HepG2 (cell line): ENCODE measurements around the gene IFT172. TPM values are rescaled to one million over a fixed set of nuclear protein-coding genes. Genes with fewer than 3 reads are reported as not detected.

Experiments
- ATF7 ChIP-seq, 2 experiments: fragments of 450-650 bp in 1 of 2; sonication (generic) in 1 of 2; formaldehyde crosslinking in 1 of 2; IDR thresholded peaks; 2 replicates each; pipeline versions ENCODE4 v1.4.0 to v1.6.1; 2016 to 2020; ENCODE audit warnings: antibody characterized with exemption in 1 of 2, mild to moderate bottlenecking in 1 of 2, missing genetic modification reagents in 1 of 2
- CHD4 ChIP-seq: fragments of 200-600 bp; sonication (generic); IDR thresholded peaks from 2 replicates; pipeline ENCODE4 v1.7.0; 2017; ENCODE audit warnings: mild to moderate bottlenecking, low read length, borderline replicate concordance
- JDP2 ChIP-seq: sonication (generic); formaldehyde crosslinking; IDR thresholded peaks from 2 replicates; pipeline ENCODE4 v1.8.1; 2022; ENCODE audit warnings: missing genetic modification reagents, borderline replicate concordance
- KMT2B ChIP-seq: IDR thresholded peaks from 2 replicates; pipeline ENCODE4 v1.6.1; 2016; ENCODE audit warnings: missing genetic modification reagents, missing compliant biosample characterization
- MTERF4 ChIP-seq: sonication (generic); formaldehyde crosslinking; IDR thresholded peaks from 2 replicates; pipeline ENCODE4 v1.8.0; 2023; ENCODE audit warnings: mild to moderate bottlenecking, missing genetic modification reagents
- MZF1 ChIP-seq: sonication (generic); formaldehyde crosslinking; IDR thresholded peaks from 2 replicates; pipeline ENCODE4 v1.8.1; 2023; ENCODE audit warnings: mild to moderate bottlenecking, missing genetic modification reagents, borderline replicate concordance
- NFATC3 ChIP-seq: sonication (generic); formaldehyde crosslinking; IDR thresholded peaks from 2 replicates; pipeline ENCODE4 v1.5.1; 2020; ENCODE audit warnings: mild to moderate bottlenecking, missing genetic modification reagents
- NR2F2 ChIP-seq: IDR thresholded peaks from 2 replicates; pipeline ENCODE4 v1.6.1; 2012; ENCODE audit warnings: low read depth, inconsistent platforms, borderline replicate concordance
- PBX2 ChIP-seq: IDR thresholded peaks from 2 replicates; pipeline ENCODE4 v1.6.1; 2016; ENCODE audit warnings: control low read depth
- RELA ChIP-seq: sonication (generic); formaldehyde crosslinking; IDR thresholded peaks from 2 replicates; pipeline ENCODE4 v1.4.0; 2020; ENCODE audit warnings: missing genetic modification reagents
- SKIL ChIP-seq: sonication (generic); formaldehyde crosslinking; IDR thresholded peaks from 2 replicates; pipeline ENCODE4 v1.8.0; 2022; ENCODE audit warnings: missing genetic modification reagents, mild to moderate bottlenecking, moderate library complexity, borderline replicate concordance
- SMYD3 ChIP-seq: sonication (generic); formaldehyde crosslinking; IDR thresholded peaks from 2 replicates; pipeline ENCODE4 v1.8.1; 2023; ENCODE audit warnings: mild to moderate bottlenecking, missing genetic modification reagents
- ZBTB38 ChIP-seq: sonication (generic); formaldehyde crosslinking; IDR thresholded peaks from 2 replicates; pipeline ENCODE4 v1.5.1; 2020; ENCODE audit warnings: mild to moderate bottlenecking, missing genetic modification reagents
- ZNF101 ChIP-seq: sonication (generic); formaldehyde crosslinking; IDR thresholded peaks from 2 replicates; pipeline ENCODE4 v1.4.0; 2020; ENCODE audit warnings: mild to moderate bottlenecking, low read depth, missing genetic modification reagents, borderline replicate concordance
- ZNF484 ChIP-seq: sonication (generic); formaldehyde crosslinking; IDR thresholded peaks from 2 replicates; pipeline ENCODE4 v1.5.1; 2020; ENCODE audit warnings: mild to moderate bottlenecking, low read depth, missing genetic modification reagents, borderline replicate concordance
- polyA plus RNA-seq, 8 experiments: library from polyadenylated mRNA; depleted of rRNA in 3 of 8; stranded (reverse) in 7 of 8; unstranded in 1 of 8; fragments of >200 nt; fragmentation: Illumina TruSeq in 4 of 8; extraction: Trizol in 4 of 8; gene quantifications; 2 replicates each; pipeline versions ENCODE4 v1.2.1 to v1.2.3, GENCODE V29; 2011 to 2016; ENCODE audit warnings: low read depth in 4 of 8, missing spikeins in 1 of 8, mixed read lengths in 1 of 8; ENCODE audit not compliant: insufficient read depth in 1 of 8
- total RNA-seq, 5 experiments: library from RNA; depleted of rRNA; stranded (reverse); fragments of >200 nt; fragmentation: Illumina TruSeq; extraction: Trizol; gene quantifications; 2 replicates each; pipeline ENCODE4 v1.2.3, GENCODE V29; 2016; ENCODE audit warnings: low read depth in 1 of 5
- TF ChIP-seq, protein P1 (sequence below): fragments of 450-650 bp; IDR thresholded peaks from 2 replicates; pipeline ENCODE4 v1.6.1; 2017; ENCODE audit warnings: mild to moderate bottlenecking
- TF ChIP-seq, protein P2 (sequence below): sonication (generic); formaldehyde crosslinking; IDR thresholded peaks from 2 replicates; pipeline ENCODE4 v1.4.0; 2020; ENCODE audit warnings: mild to moderate bottlenecking, missing genetic modification reagents

IFT172 gene
- total and polyA plus RNA-seq, 2 of the 13 experiments (the other 11 are each of a cell fraction or from before 2014, with no cell fraction given): 21.6 to 35.7 TPM

GRCh38 chr2:27427863-27428212 lies 61.7 kb downstream of the IFT172 start (continued):
- TF ChIP-seq JDP2 (no peak), NFATC3 (no peak), ZNF101 (CRISPR knock-in tag) (no peak), KMT2B (CRISPR knock-in tag) (no peak), PBX2 (no peak), RELA (no peak), MZF1 (CRISPR knock-in tag) (no peak), ZBTB38 (no peak), NR2F2 (0 out of 2 replicates have a peak, but pooled peaks have one; percentile 11), SMYD3 (no peak), ATF7 (IDR thresholded peaks at IDR 0.05) (no peak), ATF7 (CRISPR knock-in tag; IDR thresholded peaks at IDR 0.05) (no peak), MTERF4 (CRISPR knock-in tag) (no peak), SKIL (CRISPR knock-in tag) (no peak), ZNF484 (no peak), CHD4 (0 out of 2 replicates have a peak, but pooled peaks have one; percentile 67)
- TF ChIP-seq, protein P1, sequence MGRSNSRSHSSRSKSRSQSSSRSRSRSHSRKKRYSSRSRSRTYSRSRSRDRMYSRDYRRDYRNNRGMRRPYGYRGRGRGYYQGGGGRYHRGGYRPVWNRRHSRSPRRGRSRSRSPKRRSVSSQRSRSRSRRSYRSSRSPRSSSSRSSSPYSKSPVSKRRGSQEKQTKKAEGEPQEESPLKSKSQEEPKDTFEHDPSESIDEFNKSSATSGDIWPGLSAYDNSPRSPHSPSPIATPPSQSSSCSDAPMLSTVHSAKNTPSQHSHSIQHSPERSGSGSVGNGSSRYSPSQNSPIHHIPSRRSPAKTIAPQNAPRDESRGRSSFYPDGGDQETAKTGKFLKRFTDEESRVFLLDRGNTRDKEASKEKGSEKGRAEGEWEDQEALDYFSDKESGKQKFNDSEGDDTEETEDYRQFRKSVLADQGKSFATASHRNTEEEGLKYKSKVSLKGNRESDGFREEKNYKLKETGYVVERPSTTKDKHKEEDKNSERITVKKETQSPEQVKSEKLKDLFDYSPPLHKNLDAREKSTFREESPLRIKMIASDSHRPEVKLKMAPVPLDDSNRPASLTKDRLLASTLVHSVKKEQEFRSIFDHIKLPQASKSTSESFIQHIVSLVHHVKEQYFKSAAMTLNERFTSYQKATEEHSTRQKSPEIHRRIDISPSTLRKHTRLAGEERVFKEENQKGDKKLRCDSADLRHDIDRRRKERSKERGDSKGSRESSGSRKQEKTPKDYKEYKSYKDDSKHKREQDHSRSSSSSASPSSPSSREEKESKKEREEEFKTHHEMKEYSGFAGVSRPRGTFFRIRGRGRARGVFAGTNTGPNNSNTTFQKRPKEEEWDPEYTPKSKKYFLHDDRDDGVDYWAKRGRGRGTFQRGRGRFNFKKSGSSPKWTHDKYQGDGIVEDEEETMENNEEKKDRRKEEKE: no peak
- TF ChIP-seq, protein P2, sequence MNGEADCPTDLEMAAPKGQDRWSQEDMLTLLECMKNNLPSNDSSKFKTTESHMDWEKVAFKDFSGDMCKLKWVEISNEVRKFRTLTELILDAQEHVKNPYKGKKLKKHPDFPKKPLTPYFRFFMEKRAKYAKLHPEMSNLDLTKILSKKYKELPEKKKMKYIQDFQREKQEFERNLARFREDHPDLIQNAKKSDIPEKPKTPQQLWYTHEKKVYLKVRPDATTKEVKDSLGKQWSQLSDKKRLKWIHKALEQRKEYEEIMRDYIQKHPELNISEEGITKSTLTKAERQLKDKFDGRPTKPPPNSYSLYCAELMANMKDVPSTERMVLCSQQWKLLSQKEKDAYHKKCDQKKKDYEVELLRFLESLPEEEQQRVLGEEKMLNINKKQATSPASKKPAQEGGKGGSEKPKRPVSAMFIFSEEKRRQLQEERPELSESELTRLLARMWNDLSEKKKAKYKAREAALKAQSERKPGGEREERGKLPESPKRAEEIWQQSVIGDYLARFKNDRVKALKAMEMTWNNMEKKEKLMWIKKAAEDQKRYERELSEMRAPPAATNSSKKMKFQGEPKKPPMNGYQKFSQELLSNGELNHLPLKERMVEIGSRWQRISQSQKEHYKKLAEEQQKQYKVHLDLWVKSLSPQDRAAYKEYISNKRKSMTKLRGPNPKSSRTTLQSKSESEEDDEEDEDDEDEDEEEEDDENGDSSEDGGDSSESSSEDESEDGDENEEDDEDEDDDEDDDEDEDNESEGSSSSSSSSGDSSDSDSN (CRISPR knock-in tag): no peak
